HPDE6-E6E7 (cell line): ENCODE measurements around the gene NFYC.

ENCODE experiments used
- DNase-seq: peaks from one replicate; pipeline ENCODE4 v3.0.0; 2011; ENCODE audit warnings: missing footprints; ENCODE audit errors: extremely low spot score

Gene NFYC

GRCh38 chr1:40781608-40781971 lies 90.1 kb downstream of the NFYC start:
- no peak for DNase-seq

GRCh38 chr1:40782371-40782956 lies 91.0 kb downstream of the NFYC start:
- no peak for DNase-seq

- no peak for DNase-seq
These were observed 91.7 kb downstream of the NFYC start, which contains the start of gene KCNQ4 for GRCh38 chr1:40783001-40783905. TSS of gene KCNQ4 (plus strand) at chr1:40783787. CDS start at chr1:40784094, 307 bp downstream.

GRCh38 chr1:40784141-40784770 lies 92.8 kb downstream of the NFYC start:
- DNase-seq, result no peak

- DNase-seq, result no peak
These were observed 93.3 kb downstream of the NFYC start for GRCh38 chr1:40784771-40785151.

GRCh38 chr1:40785446-40785845 lies 93.9 kb downstream of the NFYC start:
- no peak for DNase-seq

- DNase-seq, result no peak
These were observed 94.9 kb downstream of the NFYC start for GRCh38 chr1:40786171-40786994.

- DNase-seq, result no peak
These were observed 95.6 kb downstream of the NFYC start for GRCh38 chr1:40786995-40787705.

GRCh38 chr1:40787737-40788560 lies 96.4 kb downstream of the NFYC start:
- DNase-seq, result no peak

GRCh38 chr1:40788561-40789341 lies 97.2 kb downstream of the NFYC start:
- no peak for DNase-seq

- DNase-seq, result no peak
These were observed 97.8 kb downstream of the NFYC start for GRCh38 chr1:40789342-40789598.

GRCh38 chr1:40789661-40790430 lies 98.3 kb downstream of the NFYC start:
- DNase-seq, result no peak

GRCh38 chr1:40792036-40792435 lies 100.5 kb downstream of the NFYC start:
- DNase-seq, result no peak

GRCh38 chr1:40793617-40794016 lies 102.1 kb downstream of the NFYC start:
- no peak for DNase-seq

GRCh38 chr1:40794048-40794447 lies 102.5 kb downstream of the NFYC start:
- no peak for DNase-seq

GRCh38 chr1:40794974-40795715 lies 103.6 kb downstream of the NFYC start:
- DNase-seq, result no peak

GRCh38 chr1:40795811-40796586 lies 104.5 kb downstream of the NFYC start:
- no peak for DNase-seq
